Parathyroid adenoma (tissue), 2 donors: ENCODE data around the gene PAX8.

Experiments used
- H2AFZ ChIP-seq: fragments of 300-600 bp; sonication (generic); one replicate; pipeline ENCODE4 v1.7.0; 2017; ENCODE audit warnings: antibody characterized with exemption, mild to moderate bottlenecking
- H3K27ac ChIP-seq: fragments of 300-600 bp; sonication (generic); one replicate; pipeline ENCODE4 v1.7.0; 2017
- H3K27me3 ChIP-seq: fragments of 300-600 bp; sonication (generic); one replicate; pipeline ENCODE4 v1.7.0; 2017; ENCODE audit warnings: low read length; ENCODE audit not compliant: control insufficient read depth, insufficient read depth
- H3K36me3 ChIP-seq: fragments of 300-600 bp; sonication (generic); one replicate; pipeline ENCODE4 v1.7.0; 2017; ENCODE audit warnings: low read length; ENCODE audit not compliant: control insufficient read depth, insufficient read depth
- H3K4me1 ChIP-seq: fragments of 300-600 bp; sonication (generic); one replicate; pipeline ENCODE4 v1.7.0; 2017; ENCODE audit warnings: control low read depth
- H3K4me2 ChIP-seq: fragments of 300-600 bp; sonication (generic); one replicate; pipeline ENCODE4 v1.7.0; 2017; ENCODE audit warnings: low read length
- H3K4me3 ChIP-seq: fragments of 300-600 bp; sonication (generic); one replicate; pipeline ENCODE4 v1.7.0; 2017; ENCODE audit warnings: low read depth, low read length
- H3K79me2 ChIP-seq: fragments of 300-600 bp; sonication (generic); one replicate; pipeline ENCODE4 v1.7.0; 2017; ENCODE audit warnings: control low read depth
- H3K9ac ChIP-seq: fragments of 300-600 bp; sonication (generic); one replicate; pipeline ENCODE4 v1.7.0; 2017; ENCODE audit warnings: mild to moderate bottlenecking
- H3K9me3 ChIP-seq: fragments of 300-600 bp; sonication (generic); one replicate; pipeline ENCODE4 v1.7.0; 2017; ENCODE audit warnings: low read length; ENCODE audit not compliant: control insufficient read depth
- CTCF ChIP-seq: fragments of 300-600 bp; sonication (generic); IDR thresholded peaks from one replicate; pipeline ENCODE4 v1.7.0; 2017; ENCODE audit warnings: antibody characterized with exemption, mild to moderate bottlenecking
- donor health status: primary hyperparathyroidism.

The PAX8 gene

GRCh38 chr2:113242327-113242726 lies 36.4 kb downstream of the PAX8 start:
- H3K4me2 ChIP-seq = no peak overlapping the region
- H3K9ac ChIP-seq = no peak overlapping the region
- no peaks in the 10 kb centered on the region for H3K36me3 ChIP-seq
- no peak for TF ChIP-seq CTCF
- no peak overlapping the region for H2AFZ ChIP-seq
- H3K27ac ChIP-seq = no peak overlapping the region
- peaks cover 6% of the 10 kb centered on the region for H3K79me2 ChIP-seq
- H3K4me3 ChIP-seq = no peak overlapping the region
- H3K27me3 ChIP-seq = no peaks in the 10 kb centered on the region
- peaks cover 22% of the 10 kb centered on the region for H3K4me1 ChIP-seq
- no peaks in the 10 kb centered on the region for H3K9me3 ChIP-seq

GRCh38 chr2:113240915-113241911 lies 37.5 kb downstream of the PAX8 start:
- no peak for TF ChIP-seq CTCF
- Histone ChIP-seq H3K4me2 (peak overlapping the region; percentile 67), H2AFZ (no peak overlapping the region), H3K9me3 (no peaks in the 10 kb centered on the region), H3K4me1 (peaks cover 22% of the 10 kb centered on the region), H3K79me2 (peaks cover 2% of the 10 kb centered on the region), H3K27me3 (no peaks in the 10 kb centered on the region), H3K4me3 (no peak overlapping the region), H3K9ac (no peak overlapping the region), H3K27ac (peak overlapping the region; percentile 51), H3K36me3 (no peaks in the 10 kb centered on the region)

GRCh38 chr2:113240150-113240914 lies 38.4 kb downstream of the PAX8 start:
- H3K27me3 ChIP-seq = no peaks in the 10 kb centered on the region
- H3K4me1 ChIP-seq = peaks cover 17% of the 10 kb centered on the region
- H3K36me3 ChIP-seq = no peaks in the 10 kb centered on the region
- peak overlapping the region; percentile 19 for H3K4me3 ChIP-seq
- H3K9me3 ChIP-seq = no peaks in the 10 kb centered on the region
- no peak for TF ChIP-seq CTCF
- no peak overlapping the region for H3K9ac ChIP-seq
- peaks cover 2% of the 10 kb centered on the region for H3K79me2 ChIP-seq
- H2AFZ ChIP-seq = no peak overlapping the region
- H3K27ac ChIP-seq = peak overlapping the region; percentile 51
- H3K4me2 ChIP-seq = peak overlapping the region; percentile 67

GRCh38 chr2:113238871-113239839 lies 39.6 kb downstream of the PAX8 start:
- Histone ChIP-seq H3K27me3 (no peaks in the 10 kb centered on the region), H3K4me2 (no peak overlapping the region), H3K4me1 (peaks cover 16% of the 10 kb centered on the region), H3K27ac (peak overlapping the region; percentile 29), H2AFZ (no peak overlapping the region), H3K9ac (no peak overlapping the region), H3K79me2 (peaks cover 2% of the 10 kb centered on the region), H3K4me3 (no peak overlapping the region), H3K9me3 (no peaks in the 10 kb centered on the region), H3K36me3 (no peaks in the 10 kb centered on the region)
- TF ChIP-seq CTCF = no peak
